ENCODE measurements around the gene MMP25.
A peak's percentile ranks its signal among the peaks of the same experiment; 100 is the strongest.

MMP25 gene

DNA sequence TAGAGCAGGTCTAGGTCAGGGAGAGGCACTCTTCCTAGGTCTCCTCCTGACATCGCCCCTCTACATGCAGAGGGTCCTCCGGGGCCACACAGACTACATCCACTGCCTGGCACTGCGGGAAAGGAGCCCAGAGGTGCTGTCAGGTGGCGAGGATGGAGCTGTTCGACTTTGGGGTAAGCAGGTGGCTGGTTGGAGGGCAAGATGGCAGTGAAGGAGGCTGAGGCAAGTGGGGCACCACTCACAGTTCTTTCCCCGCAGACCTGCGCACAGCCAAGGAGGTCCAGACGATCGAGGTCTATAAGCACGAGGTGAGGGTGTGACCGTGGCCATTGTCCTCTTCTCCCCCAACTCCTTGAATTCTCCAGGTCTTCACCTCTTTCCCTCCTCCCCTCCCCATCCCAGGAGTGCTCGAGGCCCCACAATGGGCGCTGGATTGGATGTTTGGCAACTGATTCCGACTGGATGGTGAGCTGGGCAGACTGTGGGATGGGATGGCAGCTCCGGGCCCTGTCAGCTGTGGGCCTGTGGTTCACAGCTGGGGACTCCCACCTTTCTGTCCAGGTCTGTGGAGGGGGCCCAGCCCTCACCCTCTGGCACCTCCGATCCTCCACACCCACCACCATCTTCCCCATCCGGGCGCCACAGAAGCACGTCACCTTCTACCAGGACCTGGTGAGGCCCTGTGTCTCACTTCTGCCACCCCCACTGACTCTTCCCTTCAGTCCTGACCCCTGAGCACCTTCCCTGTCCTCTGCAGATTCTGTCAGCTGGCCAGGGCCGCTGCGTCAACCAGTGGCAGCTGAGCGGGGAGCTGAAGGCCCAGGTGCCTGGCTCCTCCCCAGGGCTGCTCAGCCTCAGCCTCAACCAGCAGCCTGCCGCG lies 19.5 kb upstream of the MMP25 start:
- no peak overlapping the region for H3K27ac ChIP-seq
- TF ChIP-seq, protein P1, sequence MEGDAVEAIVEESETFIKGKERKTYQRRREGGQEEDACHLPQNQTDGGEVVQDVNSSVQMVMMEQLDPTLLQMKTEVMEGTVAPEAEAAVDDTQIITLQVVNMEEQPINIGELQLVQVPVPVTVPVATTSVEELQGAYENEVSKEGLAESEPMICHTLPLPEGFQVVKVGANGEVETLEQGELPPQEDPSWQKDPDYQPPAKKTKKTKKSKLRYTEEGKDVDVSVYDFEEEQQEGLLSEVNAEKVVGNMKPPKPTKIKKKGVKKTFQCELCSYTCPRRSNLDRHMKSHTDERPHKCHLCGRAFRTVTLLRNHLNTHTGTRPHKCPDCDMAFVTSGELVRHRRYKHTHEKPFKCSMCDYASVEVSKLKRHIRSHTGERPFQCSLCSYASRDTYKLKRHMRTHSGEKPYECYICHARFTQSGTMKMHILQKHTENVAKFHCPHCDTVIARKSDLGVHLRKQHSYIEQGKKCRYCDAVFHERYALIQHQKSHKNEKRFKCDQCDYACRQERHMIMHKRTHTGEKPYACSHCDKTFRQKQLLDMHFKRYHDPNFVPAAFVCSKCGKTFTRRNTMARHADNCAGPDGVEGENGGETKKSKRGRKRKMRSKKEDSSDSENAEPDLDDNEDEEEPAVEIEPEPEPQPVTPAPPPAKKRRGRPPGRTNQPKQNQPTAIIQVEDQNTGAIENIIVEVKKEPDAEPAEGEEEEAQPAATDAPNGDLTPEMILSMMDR (IDR thresholded peaks at IDR 0.05) = no peak
- DNase-seq (ENCODE audit: low spot score) = no peak
- no peak overlapping the region for H3K4me3 ChIP-seq

DNA sequence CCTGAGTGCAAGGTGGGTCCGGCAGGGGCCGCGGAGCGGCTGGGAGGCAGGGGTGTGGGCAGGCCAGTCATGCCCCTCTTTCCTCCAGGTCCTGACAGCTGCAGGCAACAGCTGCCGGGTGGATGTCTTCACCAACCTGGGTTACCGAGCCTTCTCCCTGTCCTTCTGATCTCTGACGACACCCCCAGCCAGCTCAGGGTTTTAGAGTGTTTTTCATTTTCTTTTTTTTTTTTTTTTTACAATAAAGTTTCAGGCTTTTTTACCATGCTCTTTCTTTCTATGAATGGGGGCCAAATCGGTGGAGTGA lies 18.9 kb upstream of the MMP25 start:
- Histone ChIP-seq H3K4me3 (no peak overlapping the region), H3K27ac (no peak overlapping the region)
- TF ChIP-seq, protein P1 (IDR thresholded peaks at IDR 0.05) = no peak
- DNase-seq (ENCODE audit: low spot score) = no peak

DNA sequence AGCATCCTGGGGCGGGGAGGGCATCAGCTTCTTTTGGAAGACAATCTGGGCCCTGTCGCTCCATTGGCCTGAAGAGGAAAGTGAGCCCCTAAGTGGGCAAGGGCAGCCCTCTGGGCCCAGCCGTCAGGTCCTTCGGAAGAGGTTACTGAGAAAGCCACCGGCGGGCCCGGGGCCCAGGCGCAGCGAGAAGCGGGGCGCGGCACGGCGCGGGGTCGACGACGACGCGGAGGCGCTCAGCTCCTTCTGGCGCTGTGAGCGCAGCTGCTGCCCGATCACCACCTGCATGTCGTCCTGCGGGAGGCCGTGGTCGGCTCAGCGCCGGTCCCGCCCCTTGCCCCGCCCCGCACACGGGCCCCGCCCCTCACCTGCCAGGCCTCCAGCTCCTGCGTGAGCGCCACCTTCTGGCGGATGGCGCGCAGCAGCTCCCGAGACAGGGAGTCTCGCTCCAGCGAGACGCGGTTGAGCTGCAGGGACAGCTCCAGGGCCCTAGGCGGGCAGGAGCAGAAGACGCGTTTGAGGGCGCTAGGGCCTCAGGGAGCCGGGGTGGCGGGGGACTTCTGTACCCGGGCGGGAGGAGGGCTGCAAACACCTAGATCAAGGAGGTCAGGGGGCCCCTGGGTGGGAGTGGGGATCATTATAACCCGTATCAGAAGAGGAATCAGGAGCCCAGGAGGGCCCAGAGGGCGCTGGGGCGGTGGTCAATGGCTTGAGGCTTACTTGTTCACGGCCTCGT lies 18.2 kb upstream of the MMP25 start:
- TF ChIP-seq, protein P1 (IDR thresholded peaks at IDR 0.05) = no peak
- no peak for DNase-seq (ENCODE audit: low spot score)
- no peak overlapping the region for H3K4me3 ChIP-seq
- no peak overlapping the region for H3K27ac ChIP-seq

DNA sequence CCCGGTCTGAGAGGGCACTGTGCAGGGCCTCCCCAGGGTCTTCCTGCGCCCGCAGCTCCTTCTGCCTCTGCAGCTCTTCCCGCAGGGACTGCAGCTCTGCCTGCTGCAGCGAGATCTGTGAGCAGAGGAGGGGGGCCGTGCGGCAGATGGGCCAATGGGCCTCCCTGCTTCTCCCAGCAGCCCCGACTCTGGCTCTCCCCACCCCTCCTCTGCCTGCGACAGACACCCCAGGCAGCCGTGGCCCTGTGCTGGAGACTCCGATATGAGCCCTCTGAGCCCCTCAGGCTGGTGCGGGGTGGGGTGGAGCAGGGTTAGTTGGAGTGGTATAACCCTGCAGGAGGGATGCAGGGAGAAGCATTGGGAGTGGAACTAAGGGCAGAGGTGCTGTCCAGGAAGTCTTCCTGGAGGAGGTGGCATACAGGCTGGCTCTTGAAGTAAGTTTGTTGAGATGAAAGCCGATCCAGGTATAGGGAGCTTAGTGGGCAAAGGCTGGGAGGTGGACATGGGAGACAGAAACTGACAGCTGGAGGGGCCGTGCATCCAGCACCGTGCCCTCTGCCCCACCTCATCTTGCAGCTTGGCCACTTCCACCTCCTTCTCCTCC lies 17.5 kb upstream of the MMP25 start:
- Histone ChIP-seq H3K4me3 (no peak overlapping the region), H3K27ac (no peak overlapping the region)
- TF ChIP-seq, protein P1 (IDR thresholded peaks at IDR 0.05) = no peak
- DNase-seq (ENCODE audit: low spot score) = no peak

DNA sequence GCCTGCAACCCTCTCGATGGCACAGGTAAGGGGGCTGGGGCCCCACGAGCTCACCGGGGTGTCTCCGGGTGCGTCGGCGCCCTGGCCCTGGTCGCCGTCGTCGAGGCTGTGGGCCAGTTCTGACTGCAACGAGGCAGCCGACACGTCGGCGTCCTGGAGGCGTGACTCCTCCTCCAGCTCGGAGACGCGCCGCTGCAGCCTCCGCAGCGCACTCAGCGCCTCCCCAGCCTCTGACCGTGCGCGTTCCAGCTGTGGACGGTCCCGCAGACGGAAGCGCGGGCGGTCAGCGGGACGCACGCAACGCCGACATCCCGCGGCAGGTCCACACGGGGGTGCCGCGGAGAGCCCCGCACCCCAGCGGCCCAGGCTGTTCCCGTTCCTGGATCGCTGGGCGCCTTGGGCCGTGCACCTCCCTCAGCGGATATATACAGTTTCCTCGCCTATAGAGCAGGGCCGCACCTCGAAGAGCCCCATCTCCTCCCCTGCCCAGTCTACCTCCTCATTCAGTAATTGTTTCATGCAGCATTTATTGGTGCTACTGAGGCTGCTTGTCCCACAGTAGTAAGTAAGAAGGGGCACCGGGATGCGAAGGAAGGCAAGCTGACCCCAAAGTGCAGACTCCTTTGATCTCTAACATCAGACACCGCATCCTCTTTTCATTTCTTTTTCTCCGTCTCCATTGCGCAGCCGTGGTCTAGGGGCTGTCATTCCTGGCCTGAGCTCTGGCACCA lies 16.7 kb upstream of the MMP25 start:
- no peak for DNase-seq (ENCODE audit: low spot score)
- TF ChIP-seq, protein P1 (IDR thresholded peaks at IDR 0.05) = no peak
- peak overlapping the region; percentile 55 for H3K4me3 ChIP-seq
- H3K27ac ChIP-seq = no peak overlapping the region

DNA sequence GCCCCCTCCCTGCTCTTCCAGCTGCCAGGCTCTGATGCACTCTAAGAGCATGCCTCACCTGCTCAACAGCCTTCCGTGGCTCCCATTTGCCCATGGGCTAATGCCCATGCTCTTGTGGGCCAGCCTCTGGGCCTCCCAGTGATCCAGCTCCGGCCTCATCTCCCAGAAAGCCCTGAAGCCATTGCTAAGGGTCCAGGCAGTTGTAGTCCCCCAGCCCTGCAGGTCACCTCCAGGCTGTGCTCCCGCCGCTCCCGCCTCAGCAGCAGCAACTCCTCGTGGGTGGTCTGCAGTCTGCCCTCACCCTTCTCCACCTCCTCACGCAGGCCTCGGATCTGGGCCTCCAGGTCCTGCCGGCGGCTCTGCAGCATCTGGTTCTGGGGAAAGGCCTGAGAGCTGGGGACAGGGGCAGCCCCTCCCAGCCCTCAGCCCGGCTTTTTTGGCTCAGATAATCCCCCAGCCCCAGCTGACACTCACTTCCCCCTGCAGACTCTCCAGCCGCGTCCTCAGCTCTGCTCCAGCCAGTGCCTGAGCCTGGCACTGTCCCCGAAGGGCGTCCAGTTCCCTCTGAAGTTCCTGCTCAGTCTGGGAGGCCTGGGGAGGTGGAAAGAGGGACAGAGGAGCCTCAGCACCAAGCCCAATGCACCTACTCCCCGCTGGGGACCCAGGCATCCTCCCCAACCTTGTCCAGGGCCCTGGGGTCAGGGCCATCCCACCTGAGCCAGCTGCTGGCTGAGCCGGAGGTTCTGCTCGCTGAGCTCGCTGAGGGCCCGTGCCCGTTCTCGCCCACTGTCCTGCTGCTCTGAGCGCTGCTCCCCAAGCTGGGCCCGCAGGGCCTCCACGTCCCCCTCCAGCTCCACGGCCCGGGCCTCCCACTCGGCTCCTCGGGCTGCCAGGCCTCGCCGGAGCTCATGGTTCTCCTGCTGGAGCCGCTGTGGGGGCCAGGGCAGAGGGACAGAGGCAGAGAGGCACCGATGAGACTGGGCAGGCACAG lies 15.8 kb upstream of the MMP25 start:
- no peak for DNase-seq (ENCODE audit: low spot score)
- Histone ChIP-seq H3K27ac (no peak overlapping the region), H3K4me3 (no peak overlapping the region)
- TF ChIP-seq, protein P1 (IDR thresholded peaks at IDR 0.05) = no peak

Data from coronary artery (tissue), 2 donors.